ENCODE results near the gene PXDN. TPM values are rescaled to one million over a fixed set of nuclear protein-coding genes. Genes with fewer than 3 reads are reported as not detected.

PXDN gene
- total RNA-seq, 4 donors from 2014 or later: 0.72 to 10.9 (median 5.9) TPM

GRCh38 chr2:1617425-1618021, 126.8 kb downstream of the PXDN start:
- no peak for DNase-seq
- H3K9me3 ChIP-seq: no peaks in the 10 kb centered on the region
- H3K27me3 ChIP-seq: no peaks in the 10 kb centered on the region
- intact Hi-C loops (cut with DNase I): no loop called here
- no peaks in the 10 kb centered on the region for H3K4me1 ChIP-seq
- TF ChIP-seq CTCF (IDR thresholded peaks at IDR 0.05): no peak
- TF ChIP-seq POLR2A (IDR thresholded peaks at IDR 0.05): no peak
- H3K36me3 ChIP-seq: no peaks in the 10 kb centered on the region
- 60 to 78% methylated on average over 5 to 9 of the region's 11 CpGs for WGBS, 2 donors
- H3K27ac ChIP-seq: no peak overlapping the region
- no peak overlapping the region for H3K4me3 ChIP-seq

GRCh38 chr2:1614564-1614963, 129.8 kb downstream of the PXDN start:
- TF ChIP-seq CTCF (IDR thresholded peaks at IDR 0.05) (no peak), POLR2A (IDR thresholded peaks at IDR 0.05) (no peak)
- WGBS, 2 donors: 67 to 68% methylated on average over 10 of the region's 10 CpGs
- Histone ChIP-seq H3K36me3 (no peaks in the 10 kb centered on the region), H3K27me3 (no peaks in the 10 kb centered on the region), H3K27ac (no peak overlapping the region), H3K9me3 (no peaks in the 10 kb centered on the region), H3K4me3 (no peak overlapping the region), H3K4me1 (no peaks in the 10 kb centered on the region)
- DNase-seq: no peak
- intact Hi-C loops (cut with DNase I): no loop called here

- no peaks in the 10 kb centered on the region for H3K36me3 ChIP-seq
- no peak overlapping the region for H3K27ac ChIP-seq
- no peak for TF ChIP-seq CTCF (IDR thresholded peaks at IDR 0.05)
- TF ChIP-seq POLR2A (IDR thresholded peaks at IDR 0.05): no peak
- H3K4me1 ChIP-seq: no peaks in the 10 kb centered on the region
- intact Hi-C loops (cut with DNase I): no loop called here
- WGBS, 2 donors: 56 to 63% methylated on average over 6 to 7 of the region's 7 CpGs
- no peak for DNase-seq
- no peak overlapping the region for H3K4me3 ChIP-seq
- H3K9me3 ChIP-seq: no peaks in the 10 kb centered on the region
- no peaks in the 10 kb centered on the region for H3K27me3 ChIP-seq
These were observed 130.5 kb downstream of the PXDN start for GRCh38 chr2:1613731-1614354.

- WGBS, 2 donors: 94 to 97% methylated on average over 8 to 9 of the region's 9 CpGs
- Histone ChIP-seq H3K4me3 (no peak overlapping the region), H3K27me3 (peaks cover 0 to 3% (median 0%) of the 10 kb centered on the region in 4 donors), H3K36me3 (no peaks in the 10 kb centered on the region), H3K9me3 (no peaks in the 10 kb centered on the region), H3K4me1 (no peaks in the 10 kb centered on the region), H3K27ac (no peak overlapping the region)
- no peak for TF ChIP-seq POLR2A (IDR thresholded peaks at IDR 0.05)
- TF ChIP-seq CTCF (IDR thresholded peaks at IDR 0.05): no peak
- DNase-seq: no peak
- intact Hi-C loops (cut with DNase I): no loop called here
These were observed 131.3 kb downstream of the PXDN start for GRCh38 chr2:1613078-1613445.

- Histone ChIP-seq H3K4me3 (no peak overlapping the region), H3K27ac (no peak overlapping the region), H3K4me1 (no peaks in the 10 kb centered on the region), H3K36me3 (no peaks in the 10 kb centered on the region), H3K9me3 (no peaks in the 10 kb centered on the region), H3K27me3 (peaks cover 0 to 7% (median 0%) of the 10 kb centered on the region in 4 donors)
- TF ChIP-seq POLR2A (IDR thresholded peaks at IDR 0.05) (no peak), CTCF (IDR thresholded peaks at IDR 0.05) (no peak)
- WGBS, 2 donors: 82 to 89% methylated on average over 6 of the region's 6 CpGs
- intact Hi-C loops (cut with DNase I): no loop called here
- DNase-seq: no peak
These were observed 131.8 kb downstream of the PXDN start for GRCh38 chr2:1612391-1613077.

Data from esophagus squamous epithelium (tissue), 5 donors.